Osteoblast (primary cell): ENCODE results near the gene TMPRSS9. TPM values are rescaled to one million over a fixed set of nuclear protein-coding genes. Genes with fewer than 3 reads are reported as not detected.
A peak's percentile ranks its signal among the peaks of the same experiment; 100 is the strongest.

Source experiments
- DNase-seq: peaks from one replicate; pipeline ENCODE4 v3.0.0; 2011; ENCODE audit warnings: low spot score, mixed read lengths; ENCODE audit not compliant: insufficient read length; ENCODE audit errors: missing footprints
- H2AFZ ChIP-seq: 2 replicates; pipeline ENCODE4 v1.6.0; 2011; ENCODE audit warnings: mild to moderate bottlenecking, low read length
- H3K27ac ChIP-seq: 2 replicates; pipeline ENCODE4 v1.5.1; 2011; ENCODE audit warnings: mild to moderate bottlenecking, low read depth, low read length, moderate library complexity
- H3K27me3 ChIP-seq: 2 replicates; pipeline ENCODE4 v1.6.0; 2012; ENCODE audit warnings: mild to moderate bottlenecking, control low read depth, inconsistent platforms, low read length, moderate library complexity; ENCODE audit not compliant: insufficient read depth
- H3K36me3 ChIP-seq: 2 replicates; pipeline ENCODE4 v1.5.1; 2011; ENCODE audit warnings: mild to moderate bottlenecking, low read length, control low read depth, moderate library complexity; ENCODE audit not compliant: insufficient read depth
- H3K4me1 ChIP-seq: 2 replicates; pipeline ENCODE4 v1.5.1; 2011; ENCODE audit warnings: mild to moderate bottlenecking, low read length, control low read depth, moderate library complexity; ENCODE audit not compliant: insufficient read depth
- H3K4me2 ChIP-seq: 2 replicates; pipeline ENCODE4 v1.6.0; 2011; ENCODE audit warnings: mild to moderate bottlenecking, low read length; ENCODE audit not compliant: insufficient read depth
- H3K4me3 ChIP-seq: fragments of 200-600 bp; sonication (generic); 3 replicates; pipeline ENCODE4 v1.5.1; 2012; ENCODE audit warnings: mild to moderate bottlenecking, low read length, inconsistent platforms; ENCODE audit not compliant: insufficient read depth
- H3K79me2 ChIP-seq: 2 replicates; pipeline ENCODE4 v1.6.0; 2012; ENCODE audit warnings: mild to moderate bottlenecking, low read length, control low read depth, inconsistent platforms; ENCODE audit not compliant: insufficient read depth
- H3K9me3 ChIP-seq: 2 replicates; pipeline ENCODE4 v1.5.1; 2011; ENCODE audit warnings: low read depth, low read length, control low read depth
- H4K20me1 ChIP-seq: 2 replicates; pipeline ENCODE4 v1.6.0; 2012; ENCODE audit warnings: mild to moderate bottlenecking, low read length, control low read depth; ENCODE audit not compliant: insufficient read depth
- total RNA-seq: library from RNA; depleted of rRNA; stranded (reverse); fragments of >200 nt; gene quantifications from 2 replicates; pipeline ENCODE4 v1.2.3, GENCODE V29; 2012
- TF ChIP-seq, protein P1 (sequence below): IDR thresholded peaks from 2 replicates; pipeline ENCODE4 v1.5.1; 2011; ENCODE audit warnings: mild to moderate bottlenecking, low read depth, low read length, moderate library complexity; ENCODE audit errors: extremely low read depth

TMPRSS9 gene
- total RNA-seq, 1 donor: 1.1 TPM

DNA sequence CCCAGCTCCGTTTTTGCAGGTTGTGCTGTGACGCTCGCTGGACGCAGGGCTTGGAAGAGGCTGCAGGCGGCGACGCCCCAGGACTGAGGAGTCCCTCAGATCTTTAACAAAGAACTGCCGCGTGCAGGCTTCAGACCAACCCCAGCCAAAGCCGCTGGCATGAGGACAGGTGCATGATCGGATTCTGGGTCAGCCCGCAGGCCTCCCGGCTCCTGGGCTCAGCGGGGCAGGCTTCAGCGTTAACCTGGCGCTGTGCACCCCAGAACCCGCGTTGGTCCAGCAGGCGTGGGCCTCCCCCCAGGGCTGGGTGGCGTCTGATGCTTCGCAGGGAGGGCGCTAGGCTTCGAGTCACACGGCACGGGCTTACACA lies 68.2 kb downstream of the TMPRSS9 start:
- Histone ChIP-seq H3K4me3 (peak overlapping the region; percentile 99), H3K4me1 (peaks cover 24% of the 10 kb centered on the region), H3K4me2 (peak overlapping the region; percentile 96), H4K20me1 (peaks cover 21% of the 10 kb centered on the region), H3K36me3 (peaks cover 30% of the 10 kb centered on the region), H2AFZ (peak overlapping the region; percentile 65), H3K9me3 (no peaks in the 10 kb centered on the region), H3K27me3 (no peaks in the 10 kb centered on the region), H3K27ac (peak overlapping the region; percentile 96), H3K79me2 (peaks cover 40% of the 10 kb centered on the region)
- no peak for DNase-seq
- TF ChIP-seq, protein P1, sequence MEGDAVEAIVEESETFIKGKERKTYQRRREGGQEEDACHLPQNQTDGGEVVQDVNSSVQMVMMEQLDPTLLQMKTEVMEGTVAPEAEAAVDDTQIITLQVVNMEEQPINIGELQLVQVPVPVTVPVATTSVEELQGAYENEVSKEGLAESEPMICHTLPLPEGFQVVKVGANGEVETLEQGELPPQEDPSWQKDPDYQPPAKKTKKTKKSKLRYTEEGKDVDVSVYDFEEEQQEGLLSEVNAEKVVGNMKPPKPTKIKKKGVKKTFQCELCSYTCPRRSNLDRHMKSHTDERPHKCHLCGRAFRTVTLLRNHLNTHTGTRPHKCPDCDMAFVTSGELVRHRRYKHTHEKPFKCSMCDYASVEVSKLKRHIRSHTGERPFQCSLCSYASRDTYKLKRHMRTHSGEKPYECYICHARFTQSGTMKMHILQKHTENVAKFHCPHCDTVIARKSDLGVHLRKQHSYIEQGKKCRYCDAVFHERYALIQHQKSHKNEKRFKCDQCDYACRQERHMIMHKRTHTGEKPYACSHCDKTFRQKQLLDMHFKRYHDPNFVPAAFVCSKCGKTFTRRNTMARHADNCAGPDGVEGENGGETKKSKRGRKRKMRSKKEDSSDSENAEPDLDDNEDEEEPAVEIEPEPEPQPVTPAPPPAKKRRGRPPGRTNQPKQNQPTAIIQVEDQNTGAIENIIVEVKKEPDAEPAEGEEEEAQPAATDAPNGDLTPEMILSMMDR: no peak

DNA sequence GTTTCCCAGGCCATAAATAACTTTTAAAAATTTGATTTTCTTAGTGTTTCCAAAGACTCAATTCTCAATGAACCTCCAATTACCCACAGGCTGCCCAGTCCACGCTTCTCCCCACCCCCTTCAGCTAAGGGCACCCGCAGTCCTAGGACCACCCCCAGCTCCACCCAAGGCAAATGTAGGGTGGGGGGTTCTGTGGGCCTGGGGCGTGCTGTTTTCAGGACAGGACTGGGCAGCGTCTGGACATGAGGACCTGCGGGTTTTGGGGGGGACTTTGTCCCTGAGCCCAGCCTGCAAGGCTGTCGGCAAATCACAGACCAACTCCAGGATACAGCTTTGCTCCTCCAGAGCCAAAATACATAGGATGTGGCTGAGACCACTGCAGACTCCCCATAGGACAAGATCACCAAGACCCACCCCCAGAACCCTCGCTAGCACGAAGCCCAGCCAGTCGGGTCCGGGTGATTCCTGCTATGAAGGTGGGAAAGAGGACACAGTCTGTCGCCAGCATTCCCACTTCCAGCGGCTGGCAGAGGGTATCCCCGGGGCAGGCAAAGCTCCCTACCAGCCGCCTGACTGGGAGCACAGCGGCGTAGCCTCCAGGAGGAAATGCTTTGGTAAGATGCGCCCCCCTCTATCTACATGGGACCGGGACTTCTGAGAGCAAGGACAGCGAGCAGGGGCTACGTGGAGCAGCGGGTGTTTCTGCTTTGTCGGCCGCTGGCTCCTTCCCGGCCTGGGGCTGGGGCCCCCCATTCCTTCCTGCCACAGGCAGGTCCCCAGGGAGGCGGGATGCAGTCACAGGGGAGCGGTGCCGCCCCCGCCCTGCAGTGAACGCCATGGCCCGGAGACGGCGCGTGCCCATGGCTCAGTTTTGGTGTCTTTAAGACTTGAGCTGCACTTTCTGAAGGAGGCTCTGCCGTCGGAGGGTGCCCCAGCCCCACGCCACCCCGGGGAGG lies 69.0 kb downstream of the TMPRSS9 start:
- TF ChIP-seq, protein P1: no peak
- peaks cover 33% of the 10 kb centered on the region for H3K79me2 ChIP-seq
- H3K9me3 ChIP-seq: no peaks in the 10 kb centered on the region
- no peak overlapping the region for H3K4me3 ChIP-seq
- H3K27me3 ChIP-seq: no peaks in the 10 kb centered on the region
- peaks cover 30% of the 10 kb centered on the region for H3K36me3 ChIP-seq
- no peak overlapping the region for H2AFZ ChIP-seq
- peak overlapping the region; percentile 96 for H3K27ac ChIP-seq
- H3K4me1 ChIP-seq: peaks cover 24% of the 10 kb centered on the region
- H4K20me1 ChIP-seq: peaks cover 21% of the 10 kb centered on the region
- peak overlapping the region; percentile 96 for H3K4me2 ChIP-seq
- no peak for DNase-seq

DNA sequence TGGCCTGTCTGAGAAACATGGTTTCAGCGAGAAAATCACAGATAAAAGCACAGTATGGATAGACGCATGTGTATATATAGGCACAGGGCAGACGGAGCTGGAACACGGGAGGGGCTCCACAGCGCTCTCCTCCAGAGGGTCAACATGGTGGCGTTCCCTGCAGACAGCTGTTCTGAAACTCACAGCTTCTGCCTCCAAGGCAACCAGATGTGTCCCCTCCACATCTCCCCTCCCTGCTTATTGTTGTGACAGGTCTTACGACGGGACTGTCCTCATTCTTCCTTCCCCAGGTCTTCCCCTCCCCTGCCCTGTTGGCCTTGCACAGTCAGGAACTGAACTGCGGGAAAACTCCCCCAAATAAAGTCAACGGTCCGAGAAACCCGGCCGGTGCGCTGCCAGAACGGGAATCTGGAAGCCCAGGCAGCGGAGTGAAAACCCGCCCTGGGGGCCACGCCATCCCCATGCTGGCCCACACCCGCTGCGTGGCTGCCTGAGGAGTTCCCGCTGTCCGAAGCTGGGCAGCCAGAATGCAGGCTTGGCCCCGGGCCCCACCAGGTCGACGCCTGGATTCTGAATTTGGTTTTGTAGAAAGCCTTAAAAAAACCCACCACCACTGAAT lies 70.0 kb downstream of the TMPRSS9 start:
- peaks cover 21% of the 10 kb centered on the region for H4K20me1 ChIP-seq
- DNase-seq: no peak
- H2AFZ ChIP-seq: no peak overlapping the region
- peaks cover 24% of the 10 kb centered on the region for H3K4me1 ChIP-seq
- H3K27ac ChIP-seq: no peak overlapping the region
- no peak overlapping the region for H3K4me3 ChIP-seq
- no peak overlapping the region for H3K4me2 ChIP-seq
- H3K79me2 ChIP-seq: peaks cover 24% of the 10 kb centered on the region
- TF ChIP-seq, protein P1: no peak
- H3K27me3 ChIP-seq: no peaks in the 10 kb centered on the region
- H3K9me3 ChIP-seq: no peaks in the 10 kb centered on the region
- peaks cover 30% of the 10 kb centered on the region for H3K36me3 ChIP-seq

DNA sequence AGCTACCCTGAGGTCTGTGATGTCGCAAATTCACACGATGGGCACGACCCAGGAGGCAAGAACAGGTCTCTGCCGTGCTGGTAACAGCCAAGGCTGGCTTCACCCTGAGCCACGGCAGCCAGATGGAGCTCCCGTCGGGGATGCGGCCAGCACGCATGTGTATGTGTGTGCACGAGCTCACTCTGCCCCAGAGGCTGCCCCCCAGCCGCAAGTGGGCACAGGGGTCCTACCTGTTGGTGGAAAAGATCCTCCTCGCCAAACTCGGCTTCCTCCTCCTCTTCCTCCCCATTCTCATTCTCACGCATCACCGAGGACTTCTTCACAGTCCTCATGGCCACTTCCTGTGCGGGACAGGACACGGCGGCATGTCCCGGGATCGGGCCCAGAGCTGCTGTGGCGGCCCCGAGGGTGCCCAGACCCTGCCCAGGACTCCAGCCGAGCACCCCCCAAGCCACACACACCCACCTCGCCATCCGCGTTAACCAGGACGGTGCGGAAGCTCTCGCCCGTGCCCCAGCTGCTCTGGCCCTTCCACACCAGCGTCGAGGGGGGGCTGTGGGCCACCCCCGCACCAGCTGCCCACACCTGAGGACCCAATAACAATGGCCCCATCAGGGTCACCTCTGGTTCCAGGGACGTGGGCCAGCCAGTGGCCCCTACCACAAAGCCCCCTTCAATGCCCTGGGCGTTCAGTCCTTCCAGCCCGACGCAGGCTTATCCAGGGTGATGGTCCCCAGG lies 71.4 kb downstream of the TMPRSS9 start:
- H3K4me3 ChIP-seq: no peak overlapping the region
- H3K4me2 ChIP-seq: no peak overlapping the region
- DNase-seq: no peak
- no peak overlapping the region for H3K27ac ChIP-seq
- TF ChIP-seq, protein P1: no peak
- H3K4me1 ChIP-seq: peaks cover 17% of the 10 kb centered on the region
- no peaks in the 10 kb centered on the region for H3K27me3 ChIP-seq
- H4K20me1 ChIP-seq: peaks cover 8% of the 10 kb centered on the region
- peaks cover 25% of the 10 kb centered on the region for H3K36me3 ChIP-seq
- peaks cover 9% of the 10 kb centered on the region for H3K79me2 ChIP-seq
- H3K9me3 ChIP-seq: no peaks in the 10 kb centered on the region
- H2AFZ ChIP-seq: no peak overlapping the region
